Activated gamma-delta T cell treated with anti-CD3 and anti-CD28 coated beads, Interleukin-2, amount 50 U/mL, for 16 hours (primary cell): ENCODE measurements around the gene SPOCK2.
"Not testable (repeated sequence)": the region's sequence is repeated elsewhere in the genome, so short reads cannot be mapped to it uniquely, and the experiment has no call there.

Experiments
- DNase-seq: peaks from one replicate; pipeline ENCODE4 v3.0.0-alpha.2; 2020; ENCODE audit warnings: low read depth

Gene SPOCK2

DNA sequence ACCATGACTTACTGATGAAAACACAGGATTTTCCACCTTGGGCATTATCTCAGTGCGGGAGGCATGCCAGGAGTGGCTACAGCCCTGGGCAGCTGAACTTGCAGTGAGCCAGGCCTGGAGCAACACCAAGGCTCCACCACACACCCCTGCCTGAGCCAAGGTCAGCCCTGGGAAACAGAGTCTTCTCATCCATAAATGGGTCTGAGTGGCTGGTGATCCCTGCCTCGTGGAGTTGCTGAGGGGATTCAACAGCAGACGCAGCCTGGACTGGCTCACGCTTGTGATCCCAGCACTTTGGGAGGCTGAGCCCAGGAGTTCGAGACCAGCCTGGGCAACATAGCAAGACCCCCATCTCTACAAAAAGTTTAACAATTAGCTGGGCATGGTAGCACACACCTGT, 32.2 kb downstream of the SPOCK2 start:
- DNase-seq: no peak

DNA sequence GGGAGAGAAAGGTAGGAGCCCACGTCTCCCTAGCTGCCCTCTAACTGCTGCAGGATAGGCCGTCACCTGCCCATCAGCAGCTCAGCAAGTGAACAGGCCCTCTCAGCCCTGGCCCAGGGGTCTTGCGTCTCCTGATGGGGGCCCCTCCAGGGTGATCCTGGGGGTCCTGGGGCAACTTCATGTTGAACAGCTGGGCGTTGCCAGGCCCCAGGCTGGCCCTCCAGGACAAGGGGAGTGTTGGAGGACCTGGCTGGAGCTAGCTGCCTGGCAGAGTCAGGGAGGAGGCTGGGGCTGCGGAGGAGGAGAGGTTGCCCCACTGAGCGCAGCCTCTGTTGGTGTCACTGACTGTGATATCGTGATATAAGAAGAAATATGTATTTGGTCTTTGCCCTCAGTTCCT, 34.7 kb downstream of the SPOCK2 start:
- no peak for DNase-seq

DNA sequence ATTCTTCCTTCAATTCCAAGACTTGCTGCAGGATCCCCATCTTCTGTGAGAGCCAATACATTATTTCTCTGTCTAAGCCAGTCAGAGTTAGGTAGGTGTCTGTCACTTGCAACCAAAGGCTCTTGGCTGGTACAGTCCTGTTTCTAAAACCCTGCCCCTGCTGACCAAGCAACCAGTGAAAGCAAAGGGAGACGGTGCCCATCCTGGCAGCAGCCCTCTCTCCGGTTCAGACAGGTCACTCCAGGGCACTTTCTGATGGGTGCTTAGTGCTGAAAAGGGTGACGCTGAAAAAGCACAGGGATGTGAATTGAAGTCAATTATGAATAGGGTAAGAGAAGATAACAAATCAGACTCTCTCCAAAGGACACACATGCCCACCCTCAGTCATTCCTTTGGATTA, 37.5 kb downstream of the SPOCK2 start:
- no peak for DNase-seq

DNA sequence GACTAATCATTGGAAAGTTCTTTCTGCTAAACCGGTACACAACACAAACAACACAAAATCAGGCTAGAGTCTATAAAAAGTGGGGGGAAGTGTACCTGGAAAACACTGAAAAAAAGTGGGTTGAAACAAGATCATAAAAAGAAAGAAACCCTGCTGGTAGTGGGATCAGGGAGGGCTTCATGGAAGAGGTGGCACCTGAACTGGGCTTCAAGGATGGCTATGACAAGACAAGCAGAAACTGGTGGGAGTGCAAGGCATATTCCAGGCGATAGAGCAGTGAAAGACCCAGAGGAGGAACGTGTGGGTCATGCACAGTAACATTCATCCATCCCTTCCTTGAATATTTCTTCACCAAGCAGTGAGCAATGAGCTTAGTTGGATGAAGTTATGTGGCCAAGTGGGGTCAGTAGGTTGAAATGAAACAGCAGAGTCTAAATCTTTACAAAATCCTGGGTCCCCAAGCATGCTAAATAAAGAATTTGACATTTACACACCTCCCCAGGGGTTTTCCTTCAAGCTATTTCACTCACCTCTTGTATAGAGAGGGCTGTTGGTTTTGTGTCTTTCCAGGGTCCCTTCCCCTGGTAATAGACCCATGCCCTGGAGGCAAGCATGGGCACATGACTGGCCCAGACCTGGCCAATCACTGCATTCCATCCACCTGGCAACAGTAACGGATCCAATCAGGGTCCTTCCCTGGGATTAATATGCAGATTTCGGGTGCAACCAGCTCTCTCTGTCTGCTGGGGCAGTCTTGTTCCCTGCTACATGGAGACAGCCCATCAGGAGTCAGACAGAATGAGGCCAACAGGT, 38.2 kb downstream of the SPOCK2 start:
- DNase-seq: no peak

DNA sequence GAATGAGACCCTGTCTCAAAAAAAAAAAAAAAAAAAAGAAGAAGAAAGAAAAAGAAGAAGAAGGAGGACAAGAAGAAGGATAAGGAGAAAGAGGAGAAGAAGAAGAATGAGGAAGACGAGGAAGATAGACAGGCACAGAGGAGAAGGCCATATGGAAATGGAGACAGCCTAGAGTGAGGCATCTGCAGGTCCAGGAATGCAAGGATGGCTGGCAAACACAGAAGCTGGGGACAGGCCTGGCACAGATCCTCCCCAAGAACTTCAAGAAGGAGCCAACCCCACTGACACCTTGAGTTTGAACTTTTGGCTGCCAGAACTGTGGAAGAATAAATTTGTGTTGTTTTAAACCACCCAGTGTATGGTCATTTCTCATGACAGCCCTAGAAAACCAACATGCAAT, 38.9 kb downstream of the SPOCK2 start:
- DNase-seq: no peak

DNA sequence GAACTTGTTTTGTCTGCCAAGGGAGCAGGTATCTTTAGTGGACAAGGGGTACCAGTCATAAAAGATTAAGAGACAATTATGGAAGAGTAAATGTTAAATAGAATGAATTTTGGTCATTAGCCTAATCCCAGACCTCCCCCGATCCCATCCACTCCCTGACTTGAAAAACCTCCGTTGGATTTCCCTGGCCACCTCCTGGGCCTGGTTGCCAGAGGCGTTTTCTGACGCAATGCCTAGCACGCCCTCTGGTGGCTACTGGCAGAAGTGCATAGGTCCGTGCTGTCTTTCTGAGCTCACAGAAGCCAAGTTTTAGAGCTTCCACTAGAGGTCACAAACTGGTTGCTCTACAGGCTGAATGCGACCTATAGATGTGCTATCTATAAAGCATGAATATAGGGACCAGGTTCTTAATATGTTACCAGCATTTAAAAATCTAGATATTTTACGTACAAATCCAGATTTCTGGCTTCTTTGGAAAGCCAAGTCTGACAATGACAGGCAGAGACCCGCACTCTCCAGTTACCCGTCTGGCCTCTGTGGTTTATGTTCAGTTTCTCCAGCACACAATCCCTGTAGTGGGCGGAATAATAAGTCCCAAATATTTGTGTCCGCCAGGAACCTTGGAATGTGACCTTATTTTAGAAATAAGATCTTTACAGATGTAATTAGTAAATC, 39.8 kb downstream of the SPOCK2 start:
- DNase-seq: peak; percentile 88

DNA sequence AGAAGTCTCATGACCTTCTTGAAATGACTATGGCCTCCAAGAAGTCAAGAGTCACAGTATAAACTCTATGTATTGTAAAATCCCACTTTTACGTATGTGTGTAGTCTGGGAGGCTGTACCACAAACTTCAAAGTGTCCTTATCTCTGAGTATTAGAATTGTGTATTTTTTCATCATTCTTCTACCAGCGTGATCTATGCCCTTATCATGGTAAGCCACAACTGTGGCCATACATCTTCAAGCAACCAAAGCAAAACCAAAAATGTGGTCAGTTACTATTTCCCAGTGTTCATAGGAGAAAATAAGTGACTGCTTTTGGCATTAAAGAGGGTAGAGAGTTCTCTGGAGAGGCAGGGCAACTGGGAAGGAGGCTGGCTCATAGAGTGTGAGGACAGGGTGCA, 42.8 kb downstream of the SPOCK2 start:
- DNase-seq: no peak

DNA sequence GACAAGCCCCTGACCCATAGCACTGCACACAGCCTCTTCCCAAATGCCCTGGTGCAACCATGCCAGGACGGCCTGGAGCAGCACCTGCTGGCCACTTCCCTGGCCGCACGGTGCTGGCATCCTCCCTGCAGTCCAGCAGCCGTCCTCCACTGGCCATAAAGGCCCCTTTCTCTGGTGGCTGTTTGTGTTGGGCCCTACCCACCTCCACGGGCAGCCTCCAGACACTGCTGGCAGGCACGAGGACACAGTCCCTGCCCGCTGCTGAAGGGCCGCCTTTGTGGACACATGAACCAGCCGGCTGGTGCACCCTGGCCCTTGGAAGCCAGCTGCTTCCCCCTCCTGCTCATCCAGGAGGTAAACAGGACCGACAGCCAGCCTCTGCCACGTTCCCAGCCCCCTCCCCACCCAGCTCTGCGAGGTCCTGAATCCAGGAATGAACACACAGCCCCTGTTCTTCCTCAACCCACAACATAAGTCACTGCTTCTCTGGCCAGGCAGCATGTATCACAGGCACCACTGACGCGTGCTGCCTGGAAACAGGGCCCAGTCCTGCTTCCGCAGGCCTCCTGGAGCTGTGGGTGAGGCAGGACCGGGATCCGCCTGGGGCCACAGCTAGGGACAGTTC, 43.8 kb downstream of the SPOCK2 start:
- DNase-seq: no peak

DNA sequence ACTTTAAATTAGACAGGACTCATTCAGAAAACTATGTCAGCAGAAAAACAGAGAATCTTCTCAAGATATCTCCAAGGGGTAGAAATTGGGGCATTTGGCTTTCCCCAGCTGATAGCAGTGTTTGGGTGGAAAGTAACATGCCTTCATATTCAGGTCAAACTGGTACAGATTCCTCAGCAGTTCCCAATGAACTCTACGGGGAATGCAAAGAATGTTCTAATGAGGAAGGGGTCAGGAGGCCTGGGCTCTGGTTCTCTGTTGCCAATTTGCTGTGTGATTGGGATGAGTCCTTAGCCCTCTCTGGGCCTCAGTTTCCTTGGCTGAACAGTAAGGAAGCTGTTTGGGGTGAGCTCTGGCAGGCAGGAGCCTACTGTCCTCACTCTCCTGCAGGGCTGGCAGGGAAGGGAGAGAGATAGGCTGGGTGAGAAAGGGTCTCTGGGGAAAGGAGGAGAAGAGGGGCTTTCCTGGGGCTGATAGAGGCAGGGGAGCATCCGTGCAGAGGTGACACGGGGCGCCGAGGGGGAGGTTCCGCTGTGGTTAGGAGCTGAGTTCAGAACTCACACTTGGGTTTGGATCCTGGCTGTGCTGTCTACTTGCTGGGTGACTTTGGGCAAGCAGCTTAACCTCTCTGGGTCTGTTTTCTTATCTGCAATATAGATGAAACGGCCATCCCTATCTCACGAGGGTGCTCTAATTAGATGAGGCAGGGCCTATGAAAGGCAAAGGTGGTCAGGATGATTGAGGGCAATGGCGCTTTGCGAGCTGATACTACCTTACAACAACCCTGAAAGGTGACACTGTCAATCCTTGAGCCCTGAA, 45.1 kb downstream of the SPOCK2 start:
- no peak for DNase-seq

DNA sequence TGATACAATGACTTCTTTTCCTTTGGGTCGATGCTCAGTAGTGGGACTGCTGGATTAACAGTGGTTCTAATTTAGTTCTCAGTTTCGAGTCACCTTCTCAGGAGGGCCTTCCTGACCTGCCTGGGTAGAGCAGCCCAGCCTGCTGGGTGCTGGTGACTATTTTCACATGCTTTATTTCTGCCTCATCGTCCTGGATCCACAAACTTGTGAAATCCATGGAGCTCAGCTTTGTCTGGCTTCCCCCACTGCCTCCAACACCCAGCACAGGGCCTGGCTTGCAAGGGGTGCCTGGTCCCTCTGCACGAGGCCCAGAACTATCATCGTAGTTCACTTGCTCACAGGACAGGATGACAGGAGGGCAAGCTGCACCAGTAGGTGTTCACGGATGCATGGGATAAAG, 46.9 kb downstream of the SPOCK2 start:
- DNase-seq: no peak

DNA sequence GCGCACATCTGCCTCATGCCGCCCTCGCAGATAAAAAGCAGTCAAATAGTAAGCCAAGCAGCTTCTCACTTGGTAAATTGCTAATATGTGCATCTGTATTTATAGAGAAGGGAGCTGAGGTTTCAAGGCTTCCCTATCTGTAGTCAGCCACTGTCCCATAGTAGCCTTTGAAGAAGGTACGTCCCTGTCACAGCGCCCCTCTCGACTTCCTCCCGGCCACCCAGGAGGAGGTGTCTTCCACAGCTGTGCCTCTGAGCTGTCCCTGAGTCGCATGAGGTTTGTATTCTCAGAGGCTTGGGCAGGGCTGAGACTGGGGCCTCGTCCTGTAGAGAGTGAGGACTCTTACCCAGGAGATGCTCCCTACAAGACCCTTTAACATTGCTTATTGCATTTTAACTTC, 49.0 kb downstream of the SPOCK2 start:
- no peak for DNase-seq

DNA sequence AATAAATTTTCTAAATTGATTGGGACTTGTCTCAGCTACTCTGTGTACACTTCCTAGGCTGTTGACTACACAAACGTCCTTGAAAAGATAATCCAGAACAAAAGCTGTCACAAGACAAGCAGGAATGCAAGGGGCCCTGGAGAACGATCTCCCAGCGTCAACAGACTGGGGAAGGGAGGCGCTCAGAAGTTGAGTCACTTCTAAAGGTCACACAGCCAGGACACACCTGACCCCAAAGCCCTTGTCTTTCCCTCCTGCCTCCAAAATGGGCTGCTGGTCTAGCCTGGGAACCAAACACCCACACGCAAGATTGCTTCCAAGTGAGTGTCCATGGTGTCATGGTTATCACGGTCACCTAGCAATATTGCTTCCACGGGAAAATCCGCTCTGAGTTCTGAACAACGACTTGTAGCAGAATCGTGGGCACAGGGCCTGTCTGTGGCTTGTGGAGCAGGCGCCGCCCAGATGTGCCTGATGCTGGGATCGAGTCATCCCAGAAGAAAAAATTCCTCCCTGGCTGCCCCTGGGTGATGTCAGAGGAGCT, 49.8 kb downstream of the SPOCK2 start:
- no peak for DNase-seq

DNA sequence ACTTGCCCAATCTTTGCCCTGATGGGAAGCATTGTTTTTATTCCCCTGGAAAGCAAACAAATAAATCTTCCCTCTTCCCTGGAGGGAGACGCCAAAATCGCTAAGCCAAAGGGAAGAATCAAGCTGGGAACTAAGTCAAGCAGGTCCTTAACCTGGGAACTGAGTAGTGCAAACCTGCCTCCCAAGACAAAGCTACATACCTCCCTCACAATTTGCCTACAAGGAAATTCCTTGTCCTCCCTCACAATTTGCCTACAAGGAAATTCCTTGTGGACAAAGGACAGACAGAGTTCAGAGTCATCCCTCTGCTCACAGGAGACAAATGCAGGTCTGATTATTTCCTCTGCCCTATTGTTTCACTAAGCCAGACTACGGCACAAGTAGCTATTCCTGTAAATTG, 50.5 kb downstream of the SPOCK2 start:
- no peak for DNase-seq

DNA sequence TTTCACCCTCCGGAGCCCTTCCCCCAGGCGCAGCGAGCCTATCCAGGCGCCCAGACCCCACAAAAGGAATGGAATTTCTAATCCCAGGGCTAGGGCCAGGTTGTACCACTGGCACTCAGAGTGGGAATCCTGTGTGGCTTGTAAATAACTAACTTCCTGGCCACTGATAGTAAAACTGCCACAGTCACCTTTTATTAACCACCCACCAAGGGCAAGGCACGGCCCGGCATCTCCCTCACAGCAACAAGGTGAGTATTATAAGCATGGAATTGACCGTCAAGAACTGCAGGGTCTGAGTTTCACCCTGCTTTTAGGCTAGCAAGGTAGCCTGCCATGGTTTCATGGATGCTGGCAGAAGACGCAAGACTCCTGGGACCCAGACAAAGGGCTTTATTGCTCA, 51.1 kb downstream of the SPOCK2 start:
- no peak for DNase-seq

DNA sequence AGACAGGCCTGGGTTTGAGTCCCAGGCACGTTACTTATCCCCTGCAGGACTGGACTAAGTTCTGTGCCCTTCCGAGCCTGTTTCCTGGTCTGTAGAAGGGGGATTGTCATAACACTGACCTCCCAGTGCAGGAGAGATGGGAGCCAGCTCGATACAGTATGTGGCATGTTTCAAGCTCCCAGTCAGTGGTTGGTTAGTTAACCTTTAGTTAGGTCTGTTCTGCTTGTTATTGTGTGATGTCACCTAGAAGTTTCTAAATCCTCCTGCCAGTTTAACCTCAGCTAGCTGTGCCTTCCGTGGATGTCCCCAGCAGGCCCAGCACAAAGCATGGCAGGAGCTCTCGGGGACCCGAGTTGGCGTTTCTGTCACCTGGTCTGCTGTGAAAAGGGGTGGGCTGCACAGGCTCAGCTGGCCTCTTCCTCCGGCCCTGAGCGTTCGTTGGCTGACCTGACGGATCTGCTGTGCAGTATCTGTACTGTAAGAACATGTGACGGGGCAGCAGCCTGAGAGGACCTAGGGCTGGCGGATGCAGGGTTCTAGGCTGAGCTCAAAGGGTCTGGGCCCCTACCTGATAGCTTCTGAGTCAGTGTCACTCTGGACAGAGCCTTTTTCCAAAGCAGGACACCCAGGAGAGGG, 53.0 kb downstream of the SPOCK2 start:
- no peak for DNase-seq

DNA sequence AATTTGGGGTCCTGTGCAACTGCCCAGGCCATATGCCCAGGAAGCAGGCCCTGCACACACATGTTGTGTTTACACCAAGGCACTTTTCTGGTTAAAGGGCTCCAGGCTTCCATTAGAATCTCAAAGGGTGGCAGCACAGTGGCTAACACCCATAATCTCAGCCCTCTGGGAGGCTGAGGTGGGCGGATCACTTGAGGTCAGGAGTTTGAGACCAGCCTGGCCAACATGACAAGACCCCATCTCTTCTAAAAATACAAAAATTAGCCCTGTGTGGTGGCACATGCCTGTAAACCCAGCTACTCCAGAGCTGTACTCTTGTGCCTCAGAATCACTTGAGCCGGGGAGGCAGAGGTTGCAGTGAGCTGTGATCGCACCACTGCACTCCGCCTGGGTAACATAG, 53.6 kb downstream of the SPOCK2 start:
- no peak for DNase-seq

DNA sequence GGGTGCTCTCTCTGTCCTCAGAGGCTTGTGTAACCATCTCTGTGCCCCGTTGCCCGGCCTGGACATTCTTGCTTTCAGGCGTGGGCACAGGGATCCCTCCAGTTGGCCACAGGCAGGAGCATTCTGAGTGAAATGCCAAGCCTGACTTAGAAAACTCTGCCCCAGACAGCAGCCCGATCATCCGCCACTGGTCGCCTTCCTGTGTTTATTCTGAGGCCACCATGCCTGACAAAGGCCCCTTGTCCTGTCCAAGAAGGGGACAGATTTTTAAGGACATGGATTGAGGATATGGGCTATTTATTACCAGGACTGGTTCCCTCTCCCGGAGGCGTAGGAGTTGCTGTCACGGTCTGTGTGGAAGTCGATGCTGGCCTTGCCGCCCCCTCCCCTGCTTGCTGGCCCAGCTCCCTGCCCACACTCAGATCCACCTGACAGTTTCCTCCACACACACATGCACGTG, 54.3 kb downstream of the SPOCK2 start:
- no peak for DNase-seq

DNA sequence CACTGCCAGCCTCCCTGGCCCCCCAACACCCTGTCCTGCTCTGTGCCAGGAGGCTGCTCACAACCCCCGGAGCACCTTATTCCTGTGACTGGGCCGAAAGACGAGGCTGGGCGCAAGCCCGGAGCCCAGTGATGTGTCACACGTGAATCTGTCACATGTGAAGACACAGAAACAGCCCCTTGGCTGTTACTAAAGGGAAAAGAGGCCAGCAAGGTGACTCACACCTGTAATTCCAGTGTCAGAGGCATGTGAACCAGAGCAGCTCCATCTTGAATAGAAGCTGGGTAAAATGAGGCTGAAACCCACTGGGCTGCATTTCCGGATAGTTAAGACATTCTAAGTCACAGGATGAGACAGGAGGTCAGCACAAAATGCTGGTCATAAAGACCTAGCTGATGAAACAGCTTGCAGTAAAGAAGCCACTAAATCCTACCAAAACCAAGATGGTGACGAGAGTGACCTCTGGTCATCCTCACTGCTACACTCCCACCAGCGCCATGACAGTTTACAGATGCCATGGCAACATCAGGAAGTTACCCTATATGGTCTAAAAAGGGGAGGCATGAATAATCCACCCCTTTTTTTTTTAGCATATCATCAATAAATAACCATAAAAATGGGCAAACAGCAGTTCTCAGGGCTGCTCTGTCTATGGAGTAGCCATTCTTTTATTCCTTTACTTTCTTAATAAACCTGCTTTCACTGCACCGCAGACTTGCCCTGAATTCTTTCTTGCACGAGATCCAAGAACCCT, 55.8 kb downstream of the SPOCK2 start:
- DNase-seq: not testable (repeated sequence)

DNA sequence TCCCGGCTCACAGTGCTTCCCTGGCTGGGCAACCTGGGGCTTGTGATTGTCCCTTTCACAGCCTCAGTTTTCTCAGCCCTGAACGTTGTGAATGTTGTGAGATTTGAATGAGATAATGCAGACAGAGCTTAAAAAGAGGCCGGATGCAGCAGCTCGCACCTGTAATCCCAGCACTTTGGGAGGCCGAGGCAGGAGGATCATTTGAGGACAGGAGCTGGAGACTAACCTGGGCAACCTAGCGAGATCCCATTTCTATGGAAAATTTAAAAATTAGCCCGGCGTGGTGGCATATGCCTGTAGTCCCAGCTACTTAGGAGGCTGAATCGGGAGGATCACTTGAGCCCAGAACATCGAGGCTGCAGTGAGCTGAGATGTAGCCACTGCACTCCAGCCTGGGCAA, 56.6 kb downstream of the SPOCK2 start:
- DNase-seq: no peak

DNA sequence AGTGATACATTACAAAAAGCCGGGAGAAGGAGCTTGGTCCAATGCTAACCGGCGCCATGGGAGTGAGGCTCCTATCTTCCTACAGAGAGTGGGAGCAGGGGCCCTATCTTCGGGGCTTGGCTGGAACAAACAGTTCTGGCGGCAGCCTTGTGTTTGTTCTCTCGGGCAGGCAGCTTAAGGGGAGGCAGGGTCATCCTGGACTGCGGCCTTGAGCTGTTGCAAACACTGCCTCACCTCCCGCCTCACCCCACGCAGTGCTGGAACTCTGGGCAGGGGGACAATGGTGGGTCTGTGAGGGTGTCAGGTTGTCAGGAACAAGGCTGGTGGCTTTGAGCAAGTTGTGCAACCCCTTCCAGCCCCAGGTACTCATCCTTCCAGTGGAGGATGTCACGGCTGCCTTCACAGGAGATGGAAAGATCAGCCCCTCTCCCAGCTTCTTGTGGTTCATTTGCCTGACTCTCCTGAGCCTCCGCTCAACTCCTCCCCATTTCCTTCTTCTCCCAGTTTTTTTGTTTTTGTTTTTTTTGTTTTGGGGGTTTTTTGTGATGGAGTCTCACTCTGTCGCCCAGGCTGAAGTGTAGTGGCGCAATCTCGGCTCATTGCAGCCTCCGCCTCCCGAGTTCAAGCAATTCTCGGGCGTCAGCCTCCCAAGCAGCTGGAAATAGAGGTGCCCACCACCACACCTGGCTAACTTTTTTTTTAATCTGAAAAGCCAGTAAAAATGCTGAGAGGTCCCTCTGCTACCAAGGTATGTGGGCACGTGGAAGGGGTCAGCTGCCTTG, 57.4 kb downstream of the SPOCK2 start:
- no peak for DNase-seq
